CD4-positive, alpha-beta memory T cell (primary cell): ENCODE data around the gene ZBTB48. TPM values are rescaled to one million over a fixed set of nuclear protein-coding genes. Genes with fewer than 3 reads are reported as not detected.
A peak's percentile ranks its signal among the peaks of the same experiment; 100 is the strongest.
"Not testable (repeated sequence)": the region's sequence is repeated elsewhere in the genome, so short reads cannot be mapped to it uniquely, and the experiment has no call there.

ENCODE experiments used
- CTCF ChIA-PET: fragments of 350-600 bp; sonication (Branson Sonifier 250); formaldehyde crosslinking; loops from one replicate; lab custom pipeline; 2021; ENCODE audit warnings: inconsistent platforms; ENCODE audit not compliant: partially characterized antibody; lab: Charles Lee
- POLR2A ChIA-PET: fragments of 350-600 bp; sonication (Branson Sonifier 250); formaldehyde crosslinking; loops from one replicate; lab custom pipeline; 2021; ENCODE audit not compliant: partially characterized antibody; lab: Charles Lee
- DNase-seq, 5 donors: peaks; one replicate each; pipeline versions ENCODE4 v3.0.0 to v3.0.0-alpha.2; 2020 to 2022; ENCODE audit warnings: mixed read lengths in 1 of 5
- H3K27ac ChIP-seq: one replicate; pipeline ENCODE4 v1.7.0; 2013; ENCODE audit warnings: low read depth, low read length
- H3K27me3 ChIP-seq: 2 replicates; pipeline ENCODE4 v1.7.0; 2013; ENCODE audit warnings: mild to moderate bottlenecking, low read length, moderate library complexity; ENCODE audit not compliant: insufficient read depth
- H3K36me3 ChIP-seq: 2 replicates; pipeline ENCODE4 v1.7.0; 2013; ENCODE audit warnings: mild to moderate bottlenecking, low read length, moderate library complexity; ENCODE audit not compliant: insufficient read depth
- H3K4me1 ChIP-seq: 2 replicates; pipeline ENCODE4 v1.7.0; 2013; ENCODE audit warnings: mild to moderate bottlenecking, low read length, moderate library complexity; ENCODE audit not compliant: insufficient read depth
- H3K4me3 ChIP-seq, 2 donors: one replicate each; pipeline ENCODE4 v1.7.0; 2013; ENCODE audit warnings: low read length in 2 of 2, mild to moderate bottlenecking in 1 of 2
- H3K9me3 ChIP-seq, 2 donors: one replicate each; pipeline ENCODE4 v1.7.0; 2013; ENCODE audit warnings: low read length in 2 of 2, control low read depth in 1 of 2; ENCODE audit not compliant: control insufficient read depth in 1 of 2
- H3K27ac Mint-ChIP-seq, 7 donors: one replicate each; pipeline ENCODE4 v1.8.0; 2020 to 2021; ENCODE audit warnings: mixed read lengths in 7 of 7, mild to moderate bottlenecking in 6 of 7, inconsistent platforms in 3 of 7, moderate library complexity in 3 of 7
- H3K27me3 Mint-ChIP-seq, 2 donors: one replicate each; pipeline ENCODE4 v1.8.0; 2020 to 2021; ENCODE audit warnings: mixed read lengths in 2 of 2
- H3K36me3 Mint-ChIP-seq, 2 donors: one replicate each; pipeline ENCODE4 v1.8.0; 2020 to 2021; ENCODE audit warnings: mixed read lengths in 2 of 2, inconsistent platforms in 1 of 2, mild to moderate bottlenecking in 1 of 2
- H3K4me1 Mint-ChIP-seq, 4 donors: one replicate each; pipeline ENCODE4 v1.8.0; 2020 to 2021; ENCODE audit warnings: mixed read lengths in 4 of 4, mild to moderate bottlenecking in 1 of 4
- H3K4me3 Mint-ChIP-seq, 8 donors: one replicate each; pipeline ENCODE4 v1.8.0; 2020 to 2021; ENCODE audit warnings: mixed read lengths in 8 of 8, mild to moderate bottlenecking in 7 of 8, moderate library complexity in 6 of 8, inconsistent platforms in 3 of 8
- H3K9me3 Mint-ChIP-seq, 8 donors: one replicate each; pipeline ENCODE4 v1.8.0; 2020 to 2021; ENCODE audit warnings: mixed read lengths in 8 of 8, mild to moderate bottlenecking in 5 of 8, inconsistent platforms in 3 of 8, moderate library complexity in 1 of 8
- intact Hi-C: fragments of 100-400 bp; cut with micrococcal nuclease; formaldehyde crosslinking; loops from one replicate; pipeline ENCODE4 v1.15.1; 2023
- polyA plus RNA-seq, 2 donors: library from polyadenylated mRNA; unstranded; fragments of 300-500 nt; fragmentation: Illumina TruSeq; gene quantifications; one replicate each; pipeline ENCODE4 v1.2.3, GENCODE V29; 2021
- total RNA-seq, 2 experiments: library from RNA; stranded (reverse); gene quantifications; one replicate each; pipeline ENCODE4 v1.2.3, GENCODE V29; 2021

ZBTB48 gene
- total and polyA plus RNA-seq, 4 experiments from 2014 or later = 18.4 to 70.7 (median 43.2) TPM

DNA sequence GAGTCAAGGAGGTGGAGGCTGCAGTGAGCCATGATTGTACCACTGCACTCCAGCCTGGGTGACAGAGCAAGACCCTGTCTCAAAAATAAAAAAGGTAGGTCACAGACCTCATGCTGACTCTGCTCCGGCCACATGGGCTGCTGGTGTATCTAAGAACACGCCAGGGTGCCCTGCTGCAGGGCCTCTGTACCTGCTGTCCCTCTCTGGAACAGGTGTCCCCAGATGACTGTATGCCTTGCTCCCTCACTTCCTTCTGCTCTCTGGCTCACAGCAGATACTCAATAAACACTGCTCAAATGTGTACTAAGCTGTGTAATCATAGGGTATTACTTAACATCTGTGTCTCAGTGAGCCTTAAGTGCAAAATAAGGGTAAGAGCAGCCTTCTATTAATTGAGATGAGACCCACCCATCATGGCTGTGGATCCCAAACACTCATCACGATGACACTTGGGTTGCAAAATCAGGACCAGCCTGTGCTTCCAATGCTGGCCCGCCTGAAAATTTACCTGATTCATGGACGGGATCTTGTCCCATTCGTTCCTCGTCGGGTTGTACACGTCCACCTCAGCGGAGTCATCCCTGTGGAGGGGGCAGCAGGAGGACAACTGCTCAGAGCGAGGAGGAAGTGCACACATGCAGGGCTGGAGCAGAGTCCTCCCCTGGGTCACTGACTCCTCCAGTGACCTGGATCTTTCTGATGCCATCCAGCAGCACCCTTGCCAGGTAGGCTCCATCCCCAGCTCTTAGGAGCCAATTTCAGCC lies 15.4 kb downstream of the ZBTB48 start:
- no peak overlapping the region for H3K4me3 Mint-ChIP-seq
- Histone ChIP-seq H3K4me3 (no peak overlapping the region), H3K4me1 (peaks cover 62% of the 10 kb centered on the region), H3K27ac (no peak overlapping the region), H3K9me3 (no peaks in the 10 kb centered on the region), H3K27me3 (no peaks in the 10 kb centered on the region), H3K36me3 (peaks cover 70% of the 10 kb centered on the region)
- intact Hi-C loops = no loop called here
- no peaks in the 10 kb centered on the region for H3K27me3 Mint-ChIP-seq
- H3K36me3 Mint-ChIP-seq = peaks cover 32 to 60% of the 10 kb centered on the region in 2 donors
- CTCF ChIA-PET = interaction anchor here (1.1 kb wide), 1 partner anchor 41 kb away, joined by 3 read pairs; the partner anchor contains the start of genes NOL9 and TAS1R1
- H3K27ac Mint-ChIP-seq = peak overlapping the region in 2 of 7 donors; percentile 30 to 70
- POLR2A ChIA-PET = interaction anchor here (1.0 to 4.7 kb wide), 2 partner anchors 7 to 22 kb away, joined by 3 to 29 read pairs; partner anchors contain the start of gene KLHL21
- no peaks in the 10 kb centered on the region for H3K9me3 Mint-ChIP-seq
- H3K4me1 Mint-ChIP-seq = peaks cover 12 to 67% (median 41%) of the 10 kb centered on the region in 4 donors
- DNase-seq = no peak

GRCh38 chr1:6596351-6596750 lies 16.6 kb downstream of the ZBTB48 start:
- Histone ChIP-seq H3K27ac (no peak overlapping the region), H3K4me3 (no peak overlapping the region), H3K9me3 (no peaks in the 10 kb centered on the region), H3K36me3 (peaks cover 62% of the 10 kb centered on the region), H3K27me3 (no peaks in the 10 kb centered on the region), H3K4me1 (peaks cover 63% of the 10 kb centered on the region)
- Mint-ChIP-seq H3K4me3 (peak overlapping the region in 2 of 8 donors; percentile 47 to 62), H3K27me3 (no peaks in the 10 kb centered on the region), H3K36me3 (peaks cover 32 to 54% of the 10 kb centered on the region in 2 donors), H3K4me1 (peaks cover 11 to 73% (median 43%) of the 10 kb centered on the region in 4 donors), H3K27ac (peak overlapping the region in 3 of 7 donors; percentile 42 to 72 (median 70)), H3K9me3 (no peaks in the 10 kb centered on the region)
- POLR2A ChIA-PET = interaction anchor here (8.5 kb wide), 1 partner anchor 13 kb away, joined by 273 read pairs; the partner anchor contains the start of gene ZBTB48
- CTCF ChIA-PET = interaction anchor here (1.0 kb wide), 1 partner anchor 13 kb away, joined by 3 read pairs; no protein-coding TSS in a partner anchor
- no peak for DNase-seq
- intact Hi-C loops = no loop called here

DNA sequence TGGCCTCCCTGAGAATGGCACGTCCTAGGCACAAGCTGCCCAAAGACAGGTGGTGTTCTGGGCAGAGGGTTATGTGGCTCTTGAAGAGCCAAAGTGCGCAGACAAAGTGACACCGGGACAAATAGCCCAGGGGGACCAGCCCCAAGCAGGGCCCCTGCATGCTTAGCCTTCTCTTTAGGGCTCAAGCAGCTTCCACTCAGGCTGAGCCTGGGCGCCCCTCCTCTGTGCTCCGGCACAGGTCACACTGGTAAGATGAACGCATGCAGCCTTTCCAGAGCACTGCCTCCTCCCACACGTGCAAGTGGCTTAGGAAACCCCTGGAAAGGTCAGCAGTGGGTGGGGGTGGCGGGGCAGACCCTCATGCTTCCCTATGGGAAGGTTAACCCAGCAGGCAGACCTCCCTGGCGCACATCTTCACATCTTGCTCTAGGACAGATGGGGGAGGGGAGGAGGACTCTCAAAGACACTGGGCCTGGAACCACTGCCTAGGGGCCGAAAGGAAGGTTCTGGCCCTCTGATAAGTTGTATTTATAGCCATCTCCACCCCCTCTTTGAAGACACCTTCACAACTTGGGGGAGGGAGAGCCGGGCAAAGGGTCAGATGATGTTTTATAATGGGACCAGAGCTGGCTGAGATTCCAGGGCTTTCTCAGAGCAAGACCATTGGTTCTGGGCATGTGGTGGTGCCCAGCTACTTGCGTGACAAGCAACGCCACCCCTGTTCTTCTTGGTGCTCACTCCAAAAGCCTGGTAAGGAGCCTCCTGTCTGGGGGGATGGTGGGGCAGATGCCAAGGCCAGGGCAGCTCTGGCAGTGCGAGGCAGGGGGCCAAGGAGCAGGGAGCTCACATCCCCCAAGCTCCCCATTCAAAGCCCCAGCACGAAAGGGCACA lies 17.3 kb downstream of the ZBTB48 start:
- Histone ChIP-seq H3K27ac (no peak overlapping the region), H3K27me3 (no peaks in the 10 kb centered on the region), H3K4me1 (peaks cover 56% of the 10 kb centered on the region), H3K9me3 (no peaks in the 10 kb centered on the region), H3K36me3 (peaks cover 62% of the 10 kb centered on the region), H3K4me3 (no peak overlapping the region)
- Mint-ChIP-seq H3K4me1 (peaks cover 11 to 66% (median 41%) of the 10 kb centered on the region in 4 donors), H3K36me3 (peaks cover 32 to 57% of the 10 kb centered on the region in 2 donors), H3K4me3 (peak overlapping the region in 5 of 8 donors; percentile 17 to 46 (median 28)), H3K27me3 (no peaks in the 10 kb centered on the region), H3K9me3 (no peaks in the 10 kb centered on the region), H3K27ac (peak overlapping the region in 3 of 7 donors; percentile 15 to 70 (median 51))
- POLR2A ChIA-PET = interaction anchor here (1.0 to 8.5 kb wide), 3 partner anchors 13 to 42 kb away, joined by 3 to 273 read pairs (median 3); partner anchors contain the start of genes NOL9, TAS1R1 and ZBTB48
- no peak for DNase-seq
- intact Hi-C loops = no loop called here
- CTCF ChIA-PET = interaction anchor here (1.0 kb wide), 1 partner anchor 14 kb away, joined by 3 read pairs; no protein-coding TSS in a partner anchor

DNA sequence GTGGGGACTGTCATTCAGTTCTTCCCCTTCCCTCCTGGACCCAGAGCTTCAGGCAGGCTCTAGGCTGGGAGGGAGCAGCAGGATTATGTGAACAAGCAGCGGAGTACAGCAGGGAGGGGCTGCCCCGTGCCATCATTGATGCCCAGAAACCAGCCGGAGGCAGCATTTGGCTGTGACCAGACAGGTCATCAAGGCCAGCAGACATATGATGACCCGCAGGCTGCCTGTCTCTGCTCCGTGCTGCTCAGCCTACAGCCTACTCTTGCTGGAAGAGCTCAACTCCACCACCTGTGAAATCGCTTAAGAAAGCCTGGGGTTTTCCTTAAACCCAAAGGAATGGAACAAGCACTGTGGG lies 18.0 kb downstream of the ZBTB48 start:
- Histone ChIP-seq H3K9me3 (no peaks in the 10 kb centered on the region), H3K36me3 (peaks cover 60% of the 10 kb centered on the region), H3K27ac (no peak overlapping the region), H3K27me3 (no peaks in the 10 kb centered on the region), H3K4me3 (no peak overlapping the region), H3K4me1 (peaks cover 50% of the 10 kb centered on the region)
- peak overlapping the region in 1 of 7 donors; percentile 15 for H3K27ac Mint-ChIP-seq
- peak overlapping the region in 1 of 8 donors; percentile 30 for H3K4me3 Mint-ChIP-seq
- peaks cover 32 to 59% of the 10 kb centered on the region in 2 donors for H3K36me3 Mint-ChIP-seq
- H3K27me3 Mint-ChIP-seq = no peaks in the 10 kb centered on the region
- intact Hi-C loops = no loop called here
- no peak for DNase-seq
- peaks cover 11 to 66% (median 41%) of the 10 kb centered on the region in 4 donors for H3K4me1 Mint-ChIP-seq
- POLR2A ChIA-PET = interaction anchor here (1.0 to 8.5 kb wide), 4 partner anchors 14 to 43 kb away, joined by 3 to 273 read pairs (median 60); partner anchors contain the start of genes NOL9, TAS1R1, THAP3 and ZBTB48
- CTCF ChIA-PET = interaction anchor here (1.2 kb wide), 1 partner anchor 8 kb away, joined by 4 read pairs; no protein-coding TSS in a partner anchor
- H3K9me3 Mint-ChIP-seq = no peaks in the 10 kb centered on the region

DNA sequence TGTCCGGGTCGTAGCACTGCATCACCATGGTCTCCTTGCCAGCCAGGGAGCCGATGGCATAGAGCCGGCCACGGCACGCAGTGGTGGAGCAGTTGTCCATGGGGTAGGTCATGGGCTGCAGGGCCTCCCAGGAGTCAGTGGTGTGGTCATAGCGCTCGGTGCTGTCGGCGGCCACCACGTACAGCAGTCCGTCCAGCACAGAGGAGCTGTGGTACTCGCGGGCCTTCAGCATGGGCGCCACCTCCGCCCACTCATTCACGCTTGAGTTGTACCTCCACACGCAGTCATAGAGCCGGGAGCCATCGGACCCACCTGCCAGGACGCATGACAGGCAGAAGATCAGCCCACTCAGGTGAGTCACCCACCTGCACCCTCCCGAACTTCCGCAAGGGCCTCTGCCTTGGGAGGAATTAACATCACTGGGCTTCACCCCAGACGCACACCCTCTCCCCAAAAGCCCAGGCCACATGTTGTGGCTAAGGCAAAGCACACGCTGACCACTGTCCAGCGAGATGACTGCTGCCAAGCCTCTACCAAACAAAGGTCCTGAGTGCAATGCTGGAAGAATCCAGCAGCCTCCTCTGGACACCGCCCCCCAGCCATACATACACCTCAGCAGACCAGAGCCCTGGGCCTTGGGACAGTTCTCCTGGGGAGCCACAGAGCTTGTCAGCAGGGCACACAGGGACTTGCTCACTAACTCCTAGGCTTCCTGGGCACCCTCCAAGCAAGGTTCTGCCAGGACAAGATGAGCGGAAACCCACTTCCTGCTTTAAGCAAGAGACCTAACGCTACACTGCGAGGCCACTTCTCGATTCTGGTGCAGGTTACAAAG lies 19.6 kb downstream of the ZBTB48 start:
- CTCF ChIA-PET = interaction anchor here (0.6 to 3.8 kb wide), 15 partner anchors 10 to 112 kb away, joined by 3 to 24 read pairs (median 5); partner anchors contain the start of genes NOL9, TAS1R1, THAP3 and ZBTB48
- Histone ChIP-seq H3K27me3 (no peaks in the 10 kb centered on the region), H3K4me1 (peaks cover 59% of the 10 kb centered on the region), H3K9me3 (no peaks in the 10 kb centered on the region), H3K4me3 (peak overlapping the region; percentile 81), H3K36me3 (peaks cover 44% of the 10 kb centered on the region), H3K27ac (peak overlapping the region; percentile 54)
- intact Hi-C loops = no loop called here
- peaks cover 13 to 73% (median 49%) of the 10 kb centered on the region in 4 donors for H3K4me1 Mint-ChIP-seq
- H3K27ac Mint-ChIP-seq = peak overlapping the region; percentile 84 to 96 (median 89)
- H3K36me3 Mint-ChIP-seq = peaks cover 28 to 54% of the 10 kb centered on the region in 2 donors
- peak; percentile 54 to 80 (median 60) for DNase-seq
- POLR2A ChIA-PET = interaction anchor here (0.8 to 8.5 kb wide), 11 partner anchors 7 to 607 kb away, joined by 3 to 273 read pairs (median 46); partner anchors contain the start of genes NOL9, PHF13, TAS1R1 and THAP3
- H3K27me3 Mint-ChIP-seq = no peaks in the 10 kb centered on the region
- peak overlapping the region; percentile 93 to 99 (median 98) for H3K4me3 Mint-ChIP-seq
- H3K9me3 Mint-ChIP-seq = no peaks in the 10 kb centered on the region

DNA sequence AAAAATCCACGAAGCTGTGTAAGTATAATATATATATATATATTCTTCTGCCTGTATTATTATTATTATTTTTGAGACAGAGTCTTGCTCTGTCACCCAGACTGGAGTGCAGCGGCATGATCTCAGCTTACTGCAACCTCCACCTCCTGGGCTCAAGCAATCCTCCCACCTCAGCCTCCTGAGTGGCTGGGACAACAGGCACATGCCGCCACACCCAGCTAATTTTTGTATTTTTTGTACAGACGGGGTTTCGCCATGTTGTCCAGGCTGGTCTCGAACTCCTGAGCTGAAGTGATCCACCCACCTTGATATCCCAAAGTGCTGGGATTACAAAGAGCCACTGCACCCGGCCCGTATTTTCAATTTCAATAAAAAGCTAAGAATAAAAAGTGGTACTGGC lies 20.2 kb downstream of the ZBTB48 start:
- peak overlapping the region; percentile 87 to 92 for H3K4me3 ChIP-seq

More for the DNA sequence above, 20.2 kb downstream of the ZBTB48 start:
- H3K9me3 Mint-ChIP-seq, H3K27me3 ChIP-seq, DNase-seq, intact Hi-C loops, H3K27me3 Mint-ChIP-seq, H3K9me3 ChIP-seq: not testable (repeated sequence)
- H3K27ac ChIP-seq = peak overlapping the region; percentile 88
- peaks cover 61% of the 10 kb centered on the region for H3K4me1 ChIP-seq
- POLR2A ChIA-PET = interaction anchor here (0.7 to 8.5 kb wide), 14 partner anchors 7 to 607 kb away, joined by 3 to 273 read pairs (median 24); partner anchors contain the start of genes NOL9, PHF13, TAS1R1 and THAP3
- H3K36me3 ChIP-seq = peaks cover 37% of the 10 kb centered on the region
- H3K4me3 Mint-ChIP-seq = peak overlapping the region; percentile 93 to 99 (median 98)
- H3K4me1 Mint-ChIP-seq = peaks cover 14 to 71% (median 50%) of the 10 kb centered on the region in 4 donors
- peak overlapping the region; percentile 88 to 98 (median 96) for H3K27ac Mint-ChIP-seq
- peaks cover 25 to 51% of the 10 kb centered on the region in 2 donors for H3K36me3 Mint-ChIP-seq
- CTCF ChIA-PET = interaction anchor here (0.8 to 3.8 kb wide), 13 partner anchors 11 to 113 kb away, joined by 3 to 24 read pairs (median 6); partner anchors contain the start of genes NOL9, TAS1R1, THAP3 and ZBTB48
